ENCODE results near the gene CELF5. TPM values are rescaled to one million over a fixed set of nuclear protein-coding genes. Genes with fewer than 3 reads are reported as not detected.
A peak's percentile ranks its signal among the peaks of the same experiment; 100 is the strongest.

Gene CELF5
- total and polyA plus RNA-seq, 10 donors, result 0.05 to 0.19 (median 0.10) TPM; not detected in 7

DNA sequence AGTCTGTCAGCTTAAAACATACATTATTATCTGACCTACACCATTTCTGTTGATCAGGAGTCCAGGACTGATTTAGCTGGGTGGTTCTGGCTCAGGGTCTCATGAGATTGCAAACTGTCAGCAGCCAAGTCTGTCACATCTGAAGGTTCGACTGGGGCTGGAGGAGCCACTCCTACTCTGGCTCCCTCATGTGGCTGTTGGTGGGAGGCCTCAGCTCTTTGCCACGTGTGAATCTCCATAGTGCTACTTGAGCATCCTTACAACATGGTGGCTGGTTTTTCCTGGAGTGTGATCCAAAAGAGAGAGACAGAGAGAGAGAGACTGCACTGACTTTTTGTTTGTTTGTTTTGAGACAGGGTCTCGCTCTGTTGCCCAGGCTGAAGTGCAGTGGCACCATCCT is 78.3 kb downstream of the CELF5 start:
- Histone ChIP-seq H3K27ac (no peak overlapping the region), H3K4me1 (peaks cover 0 to 9% (median 3%) of the 10 kb centered on the region in 6 donors), H3K27me3 (replicated peaks in 1 of 7) (peaks cover 0 to 79% (median 18%) of the 10 kb centered on the region in 7 donors), H3K36me3 (no peaks in the 10 kb centered on the region), H3K9me3 (peaks cover 0 to 17% (median 9%) of the 10 kb centered on the region in 8 donors), H3K4me3 (no peak overlapping the region)
- DNase-seq, result no peak
- intact Hi-C loops (cut with DNase I; ENCODE audit: low total_unique reads), result no loop called here
- TF ChIP-seq, protein P1, sequence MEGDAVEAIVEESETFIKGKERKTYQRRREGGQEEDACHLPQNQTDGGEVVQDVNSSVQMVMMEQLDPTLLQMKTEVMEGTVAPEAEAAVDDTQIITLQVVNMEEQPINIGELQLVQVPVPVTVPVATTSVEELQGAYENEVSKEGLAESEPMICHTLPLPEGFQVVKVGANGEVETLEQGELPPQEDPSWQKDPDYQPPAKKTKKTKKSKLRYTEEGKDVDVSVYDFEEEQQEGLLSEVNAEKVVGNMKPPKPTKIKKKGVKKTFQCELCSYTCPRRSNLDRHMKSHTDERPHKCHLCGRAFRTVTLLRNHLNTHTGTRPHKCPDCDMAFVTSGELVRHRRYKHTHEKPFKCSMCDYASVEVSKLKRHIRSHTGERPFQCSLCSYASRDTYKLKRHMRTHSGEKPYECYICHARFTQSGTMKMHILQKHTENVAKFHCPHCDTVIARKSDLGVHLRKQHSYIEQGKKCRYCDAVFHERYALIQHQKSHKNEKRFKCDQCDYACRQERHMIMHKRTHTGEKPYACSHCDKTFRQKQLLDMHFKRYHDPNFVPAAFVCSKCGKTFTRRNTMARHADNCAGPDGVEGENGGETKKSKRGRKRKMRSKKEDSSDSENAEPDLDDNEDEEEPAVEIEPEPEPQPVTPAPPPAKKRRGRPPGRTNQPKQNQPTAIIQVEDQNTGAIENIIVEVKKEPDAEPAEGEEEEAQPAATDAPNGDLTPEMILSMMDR (IDR thresholded peaks at IDR 0.05 in 8 of 11, conservative IDR thresholded peaks at IDR 0.05 in 3 of 11), result no peak
- no peak for TF ChIP-seq POLR2AphosphoS5 (IDR thresholded peaks at IDR 0.05)
- TF ChIP-seq POLR2A (IDR thresholded peaks at IDR 0.05), result no peak
- 66 to 79% (median 68%) methylated on average over 2 to 3 of the region's 3 CpGs for WGBS, 5 donors

DNA sequence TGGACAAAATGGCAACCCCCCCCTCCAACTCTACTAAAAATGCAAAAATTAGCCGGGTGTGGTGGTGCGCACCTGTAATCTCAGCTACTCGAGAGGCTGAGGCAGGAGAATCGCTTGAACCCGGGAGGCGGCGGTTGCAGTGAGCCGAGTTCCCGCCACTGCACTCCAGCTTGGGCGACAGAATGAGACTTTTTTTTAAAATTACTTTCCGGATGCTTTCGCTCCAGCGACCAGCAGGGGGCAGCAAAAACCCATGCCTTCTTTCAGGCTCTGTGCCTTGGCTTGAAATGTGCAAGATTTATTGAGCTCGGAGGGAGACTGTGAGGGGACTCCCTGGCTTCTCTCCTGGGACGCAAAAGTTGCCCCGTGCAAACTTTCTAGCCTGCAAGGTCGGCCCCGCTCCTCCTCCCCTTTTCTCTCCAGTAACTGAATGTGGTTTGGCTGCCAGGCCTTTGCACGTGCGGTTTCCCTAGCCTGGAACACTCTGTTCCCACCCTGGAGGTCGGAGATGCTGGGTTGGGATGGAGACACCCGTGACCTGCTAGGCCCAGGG is 80.5 kb downstream of the CELF5 start:
- peak; percentile 86 for DNase-seq
- Histone ChIP-seq H3K27me3 (replicated peaks in 1 of 7) (peaks cover 0 to 87% (median 20%) of the 10 kb centered on the region in 7 donors), H3K36me3 (no peaks in the 10 kb centered on the region), H3K9me3 (peaks cover 0 to 17% (median 9%) of the 10 kb centered on the region in 8 donors), H3K4me1 (peaks cover 0 to 9% (median 3%) of the 10 kb centered on the region in 6 donors), H3K4me3 (peak overlapping the region in 1 of 8 donors; percentile 11), H3K27ac (no peak overlapping the region)
- TF ChIP-seq POLR2A (IDR thresholded peaks at IDR 0.05), result no peak
- TF ChIP-seq POLR2AphosphoS5 (IDR thresholded peaks at IDR 0.05), result no peak
- TF ChIP-seq, protein P1 (IDR thresholded peaks at IDR 0.05 in 8 of 11, conservative IDR thresholded peaks at IDR 0.05 in 3 of 11), result peak; percentile 48 to 85 (median 73)
- 6 to 11% (median 10%) methylated on average over 14 to 22 of the region's 22 CpGs for WGBS, 5 donors
- intact Hi-C loops (cut with DNase I; ENCODE audit: low total_unique reads), result loop anchor here (5.0 kb wide), 1 partner anchor 167 kb away; no protein-coding TSS in a partner anchor

DNA sequence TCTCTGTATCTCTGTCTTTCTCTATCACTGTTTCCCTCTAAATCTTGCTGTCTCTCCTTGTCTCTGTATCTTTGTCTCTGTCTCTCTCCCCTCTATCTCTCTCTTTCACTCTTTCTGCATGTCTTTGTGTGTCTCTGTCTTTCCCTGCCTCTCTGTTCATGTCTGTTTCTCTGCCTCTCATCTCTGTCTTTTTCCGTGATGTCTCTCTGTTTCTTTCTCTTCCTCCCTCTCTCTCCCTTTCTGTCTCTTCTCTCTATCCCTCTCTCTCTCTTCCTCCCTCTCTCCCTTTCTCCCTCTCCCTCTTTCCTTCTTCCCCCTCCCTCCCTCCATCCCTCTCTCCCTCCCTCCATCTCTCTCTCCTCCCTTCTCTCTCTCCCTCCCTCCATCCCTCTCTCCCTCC is 85.3 kb downstream of the CELF5 start:
- TF ChIP-seq POLR2A (IDR thresholded peaks at IDR 0.05), result no peak
- TF ChIP-seq POLR2AphosphoS5 (IDR thresholded peaks at IDR 0.05), result no peak
- TF ChIP-seq, protein P1 (IDR thresholded peaks at IDR 0.05 in 8 of 11, conservative IDR thresholded peaks at IDR 0.05 in 3 of 11), result no peak
- peaks cover 2 to 79% (median 35%) of the 10 kb centered on the region in 7 donors for H3K27me3 ChIP-seq (replicated peaks in 1 of 7)
- DNase-seq, result no peak
- H3K4me1 ChIP-seq, result peaks cover 0 to 5% (median 2%) of the 10 kb centered on the region in 6 donors
- no peak overlapping the region for H3K4me3 ChIP-seq
- peaks cover 0 to 3% (median 0%) of the 10 kb centered on the region in 8 donors for H3K9me3 ChIP-seq
- intact Hi-C loops (cut with DNase I; ENCODE audit: low total_unique reads), result loop anchor here (5.0 kb wide), 1 partner anchor 163 kb away; no protein-coding TSS in a partner anchor
- H3K36me3 ChIP-seq, result no peaks in the 10 kb centered on the region
- 57 to 76% (median 63%) methylated on average over 1 of the region's 1 CpG for WGBS, 5 donors
- no peak overlapping the region for H3K27ac ChIP-seq

DNA sequence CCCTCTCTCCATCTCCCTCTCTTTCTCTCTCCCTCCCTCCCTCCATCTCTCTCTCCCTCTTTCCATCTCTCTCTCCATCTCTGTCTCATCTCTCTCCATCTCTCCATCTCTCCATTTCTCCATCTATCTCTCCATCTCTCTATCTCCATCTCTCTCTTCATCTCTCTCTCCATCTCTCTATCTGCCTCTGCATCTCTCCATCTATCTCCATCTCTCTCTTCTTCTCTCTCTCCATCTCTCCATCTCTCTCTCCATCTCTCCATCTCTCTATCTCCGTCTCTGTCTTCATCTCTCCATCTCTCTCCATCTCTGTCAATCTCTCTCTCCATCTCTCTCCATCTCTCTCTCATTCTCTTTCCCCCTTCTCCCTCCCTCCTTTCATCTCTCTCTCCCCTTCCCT is 85.8 kb downstream of the CELF5 start:
- no peak overlapping the region for H3K27ac ChIP-seq
- H3K9me3 ChIP-seq, result peaks cover 0 to 3% (median 0%) of the 10 kb centered on the region in 8 donors
- no peak for DNase-seq
- H3K4me1 ChIP-seq, result no peaks in the 10 kb centered on the region
- 64 to 82% (median 72%) methylated on average over 1 of the region's 1 CpG for WGBS, 5 donors
- TF ChIP-seq POLR2A (IDR thresholded peaks at IDR 0.05), result no peak
- no peak for TF ChIP-seq POLR2AphosphoS5 (IDR thresholded peaks at IDR 0.05)
- TF ChIP-seq, protein P1 (IDR thresholded peaks at IDR 0.05 in 8 of 11, conservative IDR thresholded peaks at IDR 0.05 in 3 of 11), result no peak
- intact Hi-C loops (cut with DNase I; ENCODE audit: low total_unique reads), result no loop called here
- peaks cover 2 to 79% (median 37%) of the 10 kb centered on the region in 7 donors for H3K27me3 ChIP-seq (replicated peaks in 1 of 7)
- H3K4me3 ChIP-seq, result no peak overlapping the region
- H3K36me3 ChIP-seq, result no peaks in the 10 kb centered on the region
